ENCODE data around the gene C2orf74.
A peak's percentile ranks its signal among the peaks of the same experiment; 100 is the strongest.

The C2orf74 gene

DNA sequence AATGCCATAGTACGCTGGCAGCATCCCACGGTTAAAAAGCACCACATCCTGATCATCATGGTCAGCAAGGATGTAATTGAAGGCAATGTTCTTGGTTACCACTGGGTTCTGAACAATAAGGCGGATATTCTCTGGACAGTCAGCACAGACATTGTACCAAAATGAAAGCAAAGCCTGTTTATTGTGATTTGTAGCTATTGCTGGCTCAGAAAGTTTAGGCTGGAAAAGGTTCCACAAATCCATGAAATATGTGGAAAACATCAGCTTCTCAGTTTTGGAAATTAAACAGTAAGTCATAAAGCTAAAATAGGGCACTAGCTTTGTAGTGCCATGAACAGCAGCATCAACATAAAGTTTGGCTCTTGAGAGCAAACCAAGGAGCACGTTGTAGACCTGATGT is 52.2 kb downstream of the C2orf74 start:
- peak; percentile 5 for DNase-seq (ENCODE audit: low spot score)
